Measurements from ENCODE around the gene CDH1. TPM values are rescaled to one million over a fixed set of nuclear protein-coding genes. Genes with fewer than 3 reads are reported as not detected.

The CDH1 gene
- total and polyA plus RNA-seq, 2 experiments from 2014 or later = 64.1 to 142 TPM

DNA sequence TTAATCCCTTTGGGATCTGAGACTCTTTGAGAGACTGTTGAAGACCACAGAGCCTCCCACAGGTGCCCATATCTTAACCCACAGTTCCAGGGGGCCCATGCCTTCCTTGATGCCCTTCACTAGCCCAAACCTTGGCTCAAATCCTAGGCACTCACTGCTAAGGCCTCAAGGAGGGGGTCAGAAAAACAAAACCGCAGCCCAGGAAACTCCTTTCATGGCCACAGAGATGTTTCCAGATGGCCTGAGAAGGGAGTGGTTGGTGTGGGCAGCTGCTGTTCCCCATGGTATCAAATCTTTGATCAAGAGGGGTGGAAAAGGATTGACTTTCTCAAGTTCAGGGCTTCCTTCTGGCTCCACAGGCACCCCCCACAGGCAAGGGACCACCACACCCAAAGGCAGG, 44.7 kb downstream of the CDH1 start:
- no peak for TF ChIP-seq CTCF (conservative IDR thresholded peaks at IDR 0.05; ENCODE audit: low read depth in 2 of 2)
- no peak for TF ChIP-seq EZH2phosphoT487 (IDR thresholded peaks at IDR 0.05; ENCODE audit: unreplicated experiment)
- no peak for TF ChIP-seq ETS1 (IDR thresholded peaks at IDR 0.05)
- no peak for TF ChIP-seq ZNF462 (CRISPR knock-in tag; IDR thresholded peaks at IDR 0.05)
- Mint-ChIP-seq H3K27me3 (ENCODE audit: insufficient read depth, low read depth, poor library complexity) (peaks cover 10% of the 10 kb centered on the region), H3K4me1 (peaks cover 54% of the 10 kb centered on the region), H3K27ac (no peak overlapping the region), H3K36me3 (ENCODE audit: low read depth) (peaks cover 47% of the 10 kb centered on the region), H3K4me3 (no peak overlapping the region), H3K9me3 (no peaks in the 10 kb centered on the region)
- no peaks in the 10 kb centered on the region for H4K20me1 ChIP-seq (replicated peaks; ENCODE audit: insufficient read depth)
- H3K79me2 ChIP-seq (replicated peaks; ENCODE audit: insufficient read depth) = peaks cover 24% of the 10 kb centered on the region
- no peaks in the 10 kb centered on the region for H3K9me2 ChIP-seq (ENCODE audit: insufficient read depth)
- no peak overlapping the region for H3K27ac ChIP-seq (ENCODE audit: low read depth)
- no peak overlapping the region for H2AFZ ChIP-seq
- H3K27me3 ChIP-seq (ENCODE audit: insufficient read depth) = no peaks in the 10 kb centered on the region
- no peak overlapping the region for H3K4me2 ChIP-seq
- no peak overlapping the region for H3K4me3 ChIP-seq
- DNase-seq (ENCODE audit: low spot score) = no peak
- H3F3A ChIP-seq (replicated peaks; ENCODE audit: low read depth) = peaks cover 26% of the 10 kb centered on the region
- no peaks in the 10 kb centered on the region; the same call in 1 of the 2 replicates for H3K36me3 ChIP-seq (ENCODE audit: insufficient read depth)
- peaks cover 27% of the 10 kb centered on the region for H3K4me1 ChIP-seq (ENCODE audit: insufficient read depth)
- no peak for ATAC-seq

Data from GM23338 (cell line).